ENCODE data around the gene INAFM2. TPM values are rescaled to one million over a fixed set of nuclear protein-coding genes. Genes with fewer than 3 reads are reported as not detected.
A peak's percentile ranks its signal among the peaks of the same experiment; 100 is the strongest.

The INAFM2 gene
- total and polyA plus RNA-seq, 12 donors: 19.8 to 63.9 (median 40.9) TPM

GRCh38 chr15:40302288-40302886, 21.1 kb upstream of the INAFM2 start:
- peak in 1 of 8 donors; percentile 21 for ATAC-seq
- no peaks in the 10 kb centered on the region for H3K27me3 ChIP-seq
- intact Hi-C loops (cut with DNase I): no loop called here
- H3K27ac ChIP-seq: no peak overlapping the region
- H3K4me1 ChIP-seq: peaks cover 0 to 43% (median 13%) of the 10 kb centered on the region in 9 donors
- no peak for DNase-seq
- no peak overlapping the region for H3K4me3 ChIP-seq
- no peak for TF ChIP-seq CTCF (IDR thresholded peaks at IDR 0.05)
- peaks cover 0 to 56% (median 0%) of the 10 kb centered on the region in 9 donors for H3K36me3 ChIP-seq
- WGBS, 2 donors: 91 to 93% methylated on average over 19 of the region's 19 CpGs
- H3K9me3 ChIP-seq: peaks cover 0 to 18% (median 0%) of the 10 kb centered on the region in 11 donors

GRCh38 chr15:40302981-40303380, 20.5 kb upstream of the INAFM2 start:
- intact Hi-C loops (cut with DNase I): no loop called here
- WGBS, 2 donors: 65 to 75% methylated on average over 10 to 11 of the region's 11 CpGs

GRCh38 chr15:40303576-40303975, 19.9 kb upstream of the INAFM2 start:
- no peaks in the 10 kb centered on the region for H3K27me3 ChIP-seq
- no peak overlapping the region for H3K4me3 ChIP-seq
- DNase-seq: no peak
- no peak for TF ChIP-seq CTCF (IDR thresholded peaks at IDR 0.05)
- peaks cover 0 to 44% (median 0%) of the 10 kb centered on the region in 9 donors for H3K36me3 ChIP-seq
- intact Hi-C loops (cut with DNase I): no loop called here
- H3K4me1 ChIP-seq: peaks cover 2 to 44% (median 14%) of the 10 kb centered on the region in 9 donors
- no peak for ATAC-seq
- peaks cover 0 to 18% (median 0%) of the 10 kb centered on the region in 11 donors for H3K9me3 ChIP-seq
- 80 to 93% methylated on average over 2 of the region's 2 CpGs for WGBS, 2 donors
- H3K27ac ChIP-seq: no peak overlapping the region

More at GRCh38 chr15:40302981-40303380, 20.5 kb upstream of the INAFM2 start:
- no peak for DNase-seq
- Histone ChIP-seq H3K4me1 (peaks cover 2 to 43% (median 14%) of the 10 kb centered on the region in 9 donors), H3K27me3 (no peaks in the 10 kb centered on the region), H3K27ac (no peak overlapping the region), H3K4me3 (no peak overlapping the region), H3K9me3 (peaks cover 0 to 18% (median 0%) of the 10 kb centered on the region in 11 donors), H3K36me3 (peaks cover 0 to 50% (median 0%) of the 10 kb centered on the region in 9 donors)
- ATAC-seq: no peak
- no peak for TF ChIP-seq CTCF (IDR thresholded peaks at IDR 0.05)

- 94 to 95% methylated on average over 4 of the region's 4 CpGs for WGBS, 2 donors
- Histone ChIP-seq H3K36me3 (peaks cover 0 to 34% (median 0%) of the 10 kb centered on the region in 9 donors), H3K9me3 (peaks cover 0 to 7% (median 0%) of the 10 kb centered on the region in 11 donors), H3K4me3 (no peak overlapping the region), H3K4me1 (peaks cover 2 to 61% (median 14%) of the 10 kb centered on the region in 9 donors), H3K27me3 (peaks cover 0 to 3% (median 0%) of the 10 kb centered on the region in 7 donors), H3K27ac (no peak overlapping the region)
- no peak for DNase-seq
- intact Hi-C loops (cut with DNase I): loop anchor here in 1 of 10 donors (2.0 kb wide), 1 partner anchor 24 kb away; no protein-coding TSS in a partner anchor
- no peak for ATAC-seq
- no peak for TF ChIP-seq CTCF (IDR thresholded peaks at IDR 0.05)
Measured at GRCh38 chr15:40305281-40305680, 18.2 kb upstream of the INAFM2 start.

Data from heart right ventricle (tissue), 16 donors.